Loucy (cell line): ENCODE results near the gene MAPT.

ENCODE experiments used
- H2AFZ ChIP-seq: fragments of 200-600 bp; sonication (generic); 2 replicates; pipeline ENCODE4 v1.6.0; 2016; ENCODE audit warnings: antibody characterized with exemption, mild to moderate bottlenecking, low read length, moderate library complexity
- H3F3A ChIP-seq: fragments of 200-600 bp; 2 replicates; pipeline ENCODE4 v1.6.0; 2016; ENCODE audit warnings: antibody characterized with exemption, low read depth, mild to moderate bottlenecking
- H3K27me3 ChIP-seq: fragments of 200-600 bp; sonication (generic); 2 replicates; pipeline ENCODE4 v1.6.1; 2014; ENCODE audit warnings: low read length, mild to moderate bottlenecking; ENCODE audit not compliant: insufficient read depth, poor library complexity, severe bottlenecking
- H3K36me3 ChIP-seq: fragments of 200-600 bp; sonication (generic); 2 replicates; pipeline ENCODE4 v1.6.1; 2016; ENCODE audit warnings: low read length; ENCODE audit not compliant: insufficient read depth
- H3K4me1 ChIP-seq: fragments of 200-600 bp; sonication (generic); 2 replicates; pipeline ENCODE4 v1.5.1; 2014; ENCODE audit warnings: low read length, mild to moderate bottlenecking; ENCODE audit not compliant: insufficient read depth, poor library complexity, severe bottlenecking
- H3K4me2 ChIP-seq: fragments of 200-600 bp; sonication (generic); 2 replicates; pipeline ENCODE4 v1.6.0; 2014; ENCODE audit warnings: antibody characterized with exemption, low read length, low read depth, mild to moderate bottlenecking; ENCODE audit not compliant: poor library complexity, severe bottlenecking
- H3K4me3 ChIP-seq: fragments of 200-600 bp; sonication (generic); 2 replicates; pipeline ENCODE4 v1.5.1; 2014; ENCODE audit warnings: low read length, mild to moderate bottlenecking, mixed read lengths; ENCODE audit not compliant: poor library complexity, severe bottlenecking
- H3K79me2 ChIP-seq: fragments of 200-600 bp; sonication (generic); 2 replicates; pipeline ENCODE4 v1.6.1; 2014; ENCODE audit warnings: low read length; ENCODE audit not compliant: insufficient read depth
- H3K9ac ChIP-seq: fragments of 200-600 bp; sonication (generic); 2 replicates; pipeline ENCODE4 v1.6.0; 2014; ENCODE audit warnings: mild to moderate bottlenecking, low read depth, low read length, moderate library complexity; ENCODE audit not compliant: poor library complexity, severe bottlenecking
- H3K9me2 ChIP-seq: fragments of 200-600 bp; sonication (generic); replicated peaks from 2 replicates; pipeline ENCODE4 v1.6.1; 2016; ENCODE audit warnings: low read depth, low read length, mixed read lengths
- H3K9me3 ChIP-seq: fragments of 200-600 bp; sonication (generic); 2 replicates; pipeline ENCODE4 v1.6.1; 2014; ENCODE audit warnings: mild to moderate bottlenecking, antibody characterized with exemption, low read length, low read depth; ENCODE audit not compliant: insufficient read depth
- H4K20me1 ChIP-seq: fragments of 200-600 bp; sonication (generic); 2 replicates; pipeline ENCODE4 v1.6.0; 2014; ENCODE audit warnings: antibody characterized with exemption, low read length, mild to moderate bottlenecking; ENCODE audit not compliant: insufficient read depth, poor library complexity, severe bottlenecking
- CTCF ChIP-seq: fragments of 200-600 bp; sonication (generic); conservative IDR thresholded peaks from 2 replicates; pipeline ENCODE4 v1.5.1; 2014; ENCODE audit warnings: mild to moderate bottlenecking, antibody characterized with exemption, low read length
- EZH2phosphoT487 ChIP-seq: fragments of 200-600 bp; IDR thresholded peaks from 2 replicates; pipeline ENCODE4 v1.6.1; 2018; ENCODE audit warnings: antibody characterized with exemption, mild to moderate bottlenecking, moderate library complexity, borderline replicate concordance

MAPT gene

GRCh38 chr17:45894022-45894784 is at the start of gene MAPT:
Gene MAPT, plus strand, starts transcription at chr17:45894554. Its CDS starts 67,784 bp downstream, at chr17:45962338.
- Histone ChIP-seq H3K79me2 (no peaks in the 10 kb centered on the region), H3K9me3 (no peaks in the 10 kb centered on the region), H3F3A (no peaks in the 10 kb centered on the region), H3K4me2 (peak within 1 kb of the TSS; percentile 76), H3K9ac (peak within 1 kb of the TSS; percentile 59), H2AFZ (peak within 1 kb of the TSS; percentile 96), H3K27me3 (no peaks in the 10 kb centered on the region), H4K20me1 (no peaks in the 10 kb centered on the region), H3K4me1 (no peaks in the 10 kb centered on the region), H3K36me3 (no peaks in the 10 kb centered on the region), H3K4me3 (peak within 1 kb of the TSS; percentile 75), H3K9me2 (no peaks in the 10 kb centered on the region)
- peak; percentile 56 for TF ChIP-seq CTCF
- TF ChIP-seq EZH2phosphoT487 = no peak

- no peak within 1 kb of the TSS for H2AFZ ChIP-seq
- no peak within 1 kb of the TSS for H3K9ac ChIP-seq
- no peaks in the 10 kb centered on the region for H3K9me2 ChIP-seq
- no peaks in the 10 kb centered on the region for H4K20me1 ChIP-seq
- no peaks in the 10 kb centered on the region for H3K36me3 ChIP-seq
- no peak for TF ChIP-seq EZH2phosphoT487
- TF ChIP-seq CTCF = no peak
- no peaks in the 10 kb centered on the region for H3F3A ChIP-seq
- H3K27me3 ChIP-seq = no peaks in the 10 kb centered on the region
- H3K79me2 ChIP-seq = no peaks in the 10 kb centered on the region
- no peaks in the 10 kb centered on the region for H3K9me3 ChIP-seq
- H3K4me3 ChIP-seq = no peak within 1 kb of the TSS
- H3K4me2 ChIP-seq = no peak within 1 kb of the TSS
- H3K4me1 ChIP-seq = no peaks in the 10 kb centered on the region
Measured at GRCh38 chr17:45844695-45845375, 49.5 kb upstream of the MAPT start, which contains the start of gene SPPL2C. Gene SPPL2C, plus strand, starts transcription at chr17:45844881. Its CDS starts 26 bp downstream, at chr17:45844907.

GRCh38 chr17:45845376-45846185 is 48.8 kb upstream of the MAPT start:
- TF ChIP-seq CTCF = no peak

More at GRCh38 chr17:45845376-45846185, 48.8 kb upstream of the MAPT start:
- H3K4me1 ChIP-seq = no peaks in the 10 kb centered on the region
- no peaks in the 10 kb centered on the region for H3F3A ChIP-seq
- no peaks in the 10 kb centered on the region for H4K20me1 ChIP-seq
- no peaks in the 10 kb centered on the region for H3K27me3 ChIP-seq
- H3K9ac ChIP-seq = no peak overlapping the region
- H3K9me2 ChIP-seq = no peaks in the 10 kb centered on the region
- no peak overlapping the region for H3K4me3 ChIP-seq
- no peaks in the 10 kb centered on the region for H3K9me3 ChIP-seq
- H3K4me2 ChIP-seq = no peak overlapping the region
- no peak overlapping the region for H2AFZ ChIP-seq
- H3K36me3 ChIP-seq = no peaks in the 10 kb centered on the region
- no peaks in the 10 kb centered on the region for H3K79me2 ChIP-seq
